ENCODE data around the gene RAB6A.
"Not testable (repeated sequence)": the region's sequence is repeated elsewhere in the genome, so short reads cannot be mapped to it uniquely, and the experiment has no call there.

RAB6A gene

GRCh38 chr11:73761403-73761945 lies 600 bp upstream of the RAB6A start:
- no peak for DNase-seq

DNA sequence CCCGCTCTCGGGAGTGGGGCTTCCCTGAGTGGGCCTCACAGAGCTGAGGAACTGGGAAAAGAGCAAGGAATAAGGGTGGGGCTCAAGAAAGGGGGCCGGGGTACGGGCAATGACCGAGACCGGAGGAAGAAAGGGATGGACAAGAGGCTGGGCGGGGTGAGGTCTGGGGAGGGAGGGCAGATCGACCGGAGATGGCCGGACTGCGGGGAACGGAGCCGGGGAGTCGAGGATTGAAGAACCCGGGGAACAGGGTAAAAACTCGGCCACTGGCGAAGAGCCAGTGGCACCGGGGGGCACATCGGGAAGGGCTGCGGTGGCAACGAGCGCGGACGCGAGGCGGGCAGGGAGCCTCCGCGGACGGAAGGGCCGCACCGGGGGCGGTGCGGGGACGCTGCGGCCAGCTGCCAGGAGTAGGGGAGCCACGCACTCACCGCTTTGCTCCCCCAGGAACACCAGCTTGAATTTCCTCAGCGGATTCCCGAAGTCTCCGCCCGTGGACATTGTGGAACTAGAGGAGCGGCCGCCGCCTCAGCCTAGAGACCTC lies 667 bp downstream of the RAB6A start:
- DNase-seq, result no peak

DNA sequence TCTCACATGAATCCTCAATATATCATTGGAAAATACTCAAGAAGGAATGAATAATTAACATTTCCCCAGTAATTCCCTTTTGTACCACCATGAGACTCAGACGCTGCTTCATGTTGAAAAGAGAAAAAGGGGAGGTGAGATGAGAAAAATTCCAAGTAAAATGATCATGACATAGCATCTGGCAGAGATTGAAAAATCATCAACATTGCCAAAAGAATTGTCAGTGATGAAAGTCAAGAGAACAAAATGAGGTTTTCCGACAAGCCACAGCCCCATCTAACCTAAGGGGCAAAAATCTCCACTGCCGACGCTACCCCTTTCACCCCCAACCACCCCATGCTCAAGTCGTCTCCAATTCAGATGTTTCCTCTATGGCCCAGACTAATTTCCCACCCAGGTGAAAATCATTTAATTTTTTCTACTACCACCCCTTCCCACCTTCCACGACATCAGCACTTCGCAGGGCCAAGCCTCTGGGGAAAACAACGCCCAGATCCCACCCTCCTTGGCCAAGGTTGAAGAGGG lies 1.2 kb downstream of the RAB6A start:
- peak; percentile 12 for DNase-seq

DNA sequence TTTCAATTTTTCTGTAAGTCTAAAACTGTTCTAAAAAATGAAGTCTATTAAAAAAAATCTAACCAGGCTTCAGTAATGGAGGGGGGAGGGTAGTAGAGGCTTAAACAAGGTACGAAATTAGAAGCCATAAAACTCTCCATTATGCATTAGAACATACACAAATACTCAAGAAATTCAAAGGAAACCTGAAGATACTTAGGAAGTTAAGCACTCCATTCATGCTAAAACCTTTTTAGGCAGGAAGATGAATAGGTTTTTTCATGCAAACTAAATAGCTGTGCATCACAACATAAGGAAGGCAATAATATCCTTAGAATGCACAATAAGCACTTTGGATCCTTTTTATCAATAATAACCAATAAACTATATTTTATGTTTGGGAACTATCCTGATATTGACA lies 2.4 kb downstream of the RAB6A start:
- no peak for DNase-seq

- DNase-seq, result no peak
Observed at GRCh38 chr11:73757598-73757997, 3.3 kb downstream of the RAB6A start.

GRCh38 chr11:73755670-73756069 lies 5.2 kb downstream of the RAB6A start:
- no peak for DNase-seq

- DNase-seq, result no peak
Observed at GRCh38 chr11:73753938-73754337, 6.9 kb downstream of the RAB6A start.

GRCh38 chr11:73752903-73753302 lies 8.0 kb downstream of the RAB6A start:
- no peak for DNase-seq

GRCh38 chr11:73752216-73752867 lies 8.5 kb downstream of the RAB6A start:
- DNase-seq, result no peak

GRCh38 chr11:73750862-73751261 lies 10.0 kb downstream of the RAB6A start:
- DNase-seq, result not testable (repeated sequence)

- no peak for DNase-seq
Observed at GRCh38 chr11:73750228-73750627, 10.6 kb downstream of the RAB6A start.

- no peak for DNase-seq
Observed at GRCh38 chr11:73749118-73749517, 11.8 kb downstream of the RAB6A start.

DNA sequence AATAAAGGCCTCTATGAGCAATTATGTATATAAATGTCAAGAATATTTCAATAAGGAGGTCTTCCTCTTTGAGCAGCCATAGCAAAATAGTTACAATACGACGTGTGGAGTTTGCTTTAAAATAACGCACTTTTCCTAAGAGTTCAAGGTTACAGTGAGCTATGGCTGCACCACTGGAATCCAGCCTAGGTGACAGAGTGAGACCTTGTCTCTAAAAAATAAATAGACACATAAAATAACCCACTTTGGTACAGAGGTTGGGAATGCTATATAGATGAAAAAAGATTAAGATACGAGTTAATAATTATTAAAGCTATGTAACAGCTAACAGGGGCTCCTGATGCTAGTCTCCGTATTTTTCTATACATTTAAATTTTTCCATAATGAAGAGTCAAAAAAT lies 12.6 kb downstream of the RAB6A start:
- no peak for DNase-seq

DNA sequence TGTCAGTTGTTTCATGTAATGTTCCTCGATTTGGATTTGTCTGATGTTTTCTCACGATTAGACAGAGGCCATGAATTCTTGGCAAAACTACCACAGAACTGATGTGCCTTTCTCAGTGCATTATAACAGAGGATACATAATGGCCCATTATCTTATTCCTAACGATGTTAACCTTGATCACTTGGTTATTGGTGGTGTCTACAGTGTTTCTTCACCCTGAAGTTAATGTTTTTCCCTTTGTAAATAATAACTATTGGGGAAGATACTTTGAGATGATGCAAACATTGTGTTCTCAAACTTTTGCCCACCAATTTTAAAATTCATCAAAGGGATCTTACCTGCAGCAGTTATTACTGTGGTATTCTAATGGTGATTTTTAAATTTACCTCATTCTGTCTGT lies 13.1 kb downstream of the RAB6A start:
- no peak for DNase-seq

DNA sequence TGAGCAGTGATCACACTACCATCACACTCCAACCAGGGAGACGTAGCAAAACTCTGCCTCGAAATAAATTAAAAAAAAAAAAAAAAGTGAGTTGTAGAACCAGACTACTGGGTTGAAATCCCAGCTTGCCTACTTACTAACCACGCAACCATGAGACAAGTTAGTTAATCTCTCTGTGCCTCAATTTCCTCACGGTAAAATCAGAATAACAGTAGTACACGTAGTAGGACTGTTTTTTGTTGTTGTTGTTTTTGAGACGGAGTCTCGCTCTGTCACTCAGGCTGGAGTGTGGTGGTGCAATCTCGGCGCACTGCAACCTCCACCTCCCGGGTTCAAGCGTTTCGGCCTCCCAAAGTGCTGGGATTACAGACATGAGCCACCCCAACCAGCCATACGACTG lies 14.2 kb downstream of the RAB6A start:
- DNase-seq, result no peak

DNA sequence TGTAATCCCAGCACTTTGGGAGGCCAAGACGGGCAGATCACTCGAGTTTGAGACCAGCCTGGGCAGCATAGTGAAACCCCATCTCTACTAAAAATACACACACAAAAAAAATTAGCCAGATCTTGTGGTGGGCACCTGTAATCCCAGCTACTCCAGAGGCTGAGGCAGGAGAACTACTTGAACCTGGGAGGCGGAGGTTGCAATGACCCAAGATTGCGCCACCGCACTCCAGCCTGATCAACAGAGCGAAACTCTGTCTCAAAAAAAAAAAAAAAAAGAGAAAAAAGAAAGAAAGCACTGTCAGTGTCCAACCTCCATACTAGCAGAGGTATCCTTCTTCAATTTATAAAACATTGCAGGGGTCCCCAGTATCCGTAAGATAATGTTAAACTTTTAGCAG lies 17.8 kb downstream of the RAB6A start:
- no peak for DNase-seq

- not testable (repeated sequence) for DNase-seq
Observed at GRCh38 chr11:73735959-73736358, 24.9 kb downstream of the RAB6A start.

GRCh38 chr11:73734993-73735392 lies 25.9 kb downstream of the RAB6A start:
- peak; percentile 24 for DNase-seq

- DNase-seq, result not testable (repeated sequence)
Observed at GRCh38 chr11:73734011-73734410, 26.9 kb downstream of the RAB6A start.

- not testable (repeated sequence) for DNase-seq
Observed at GRCh38 chr11:73732936-73733335, 27.9 kb downstream of the RAB6A start.

- no peak for DNase-seq
Observed at GRCh38 chr11:73729594-73730206, 31.2 kb downstream of the RAB6A start.

GRCh38 chr11:73728000-73728399 lies 32.9 kb downstream of the RAB6A start:
- no peak for DNase-seq

- DNase-seq, result no peak
Observed at GRCh38 chr11:73726825-73727224, 34.0 kb downstream of the RAB6A start.

DNA sequence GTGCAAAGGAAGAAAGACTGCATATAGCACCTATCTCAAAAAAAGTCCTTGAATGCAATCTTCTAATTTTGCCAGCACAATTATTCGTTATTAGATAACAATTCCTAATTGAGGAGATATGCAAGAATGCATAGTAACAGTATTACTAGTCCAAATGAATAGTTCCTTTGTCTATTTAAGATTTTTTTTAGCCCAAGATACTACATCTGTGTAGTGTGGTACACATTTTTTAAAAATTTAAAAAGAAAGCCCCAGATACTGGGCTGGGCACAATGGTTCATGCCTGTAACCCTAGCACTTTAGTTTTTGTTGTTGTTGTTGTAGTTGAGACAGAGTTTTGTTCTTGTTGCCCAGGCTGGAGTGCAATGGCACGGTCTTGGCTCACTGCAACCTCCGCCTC lies 43.7 kb downstream of the RAB6A start:
- DNase-seq, result no peak

Measured in kidney glomerular epithelial cell (primary cell).